ENCODE data around the gene HM13. TPM values are rescaled to one million over a fixed set of nuclear protein-coding genes. Genes with fewer than 3 reads are reported as not detected.

HM13 gene
- total RNA-seq, 1 experiment from 2014 or later: 183 TPM

- Histone ChIP-seq H3K36me3 (ENCODE audit: control insufficient read depth in 1 of 2, insufficient read depth in 2 of 2, low read length in 2 of 2) (no peaks in the 10 kb centered on the region), H2AFZ (ENCODE audit: low read depth, low read length, poor library complexity, severe bottlenecking) (no peak overlapping the region), H4K20me1 (ENCODE audit: insufficient read depth) (no peaks in the 10 kb centered on the region), H3K27me3 (ENCODE audit: insufficient read depth, low read length) (no peaks in the 10 kb centered on the region), H3K9me3 (ENCODE audit: control insufficient read depth in 1 of 2, insufficient read depth in 1 of 2, low read depth in 1 of 2, low read length in 2 of 2) (no peaks in the 10 kb centered on the region), H3K27ac (ENCODE audit: low read depth, low read length) (no peak overlapping the region), H3K4me1 (ENCODE audit: control insufficient read depth in 1 of 2, insufficient read depth in 2 of 2, low read length in 2 of 2) (peaks cover 23 to 26% of the 10 kb centered on the region in 2 experiments), H3K9me2 (ENCODE audit: insufficient read depth) (no peaks in the 10 kb centered on the region), H3K79me2 (ENCODE audit: insufficient read depth, low read length) (no peaks in the 10 kb centered on the region), H3K4me2 (ENCODE audit: low read length) (no peak overlapping the region), H3K4me3 (replicated peaks in 1 of 2; ENCODE audit: low read depth in 1 of 2, low read length in 2 of 2) (no peak overlapping the region), H3K9ac (ENCODE audit: low read length) (no peak overlapping the region)
- intact Hi-C loops (cut with micrococcal nuclease): no loop called here
- RAD21 ChIA-PET (ENCODE audit: low non-redundant PET in 1 of 2, low total read pairs in 2 of 2, uncharacterized antibody in 2 of 2, unreplicated experiment in 2 of 2): no interaction called here
- TF ChIP-seq ZFX (IDR thresholded peaks at IDR 0.05) (no peak), CEBPB (IDR thresholded peaks at IDR 0.05; ENCODE audit: low read depth) (no peak), TCF7L2 (IDR thresholded peaks at IDR 0.05; ENCODE audit: borderline replicate concordance, extremely low read depth, insufficient read depth, insufficient read length) (no peak), POLR2AphosphoS5 (IDR thresholded peaks at IDR 0.05; ENCODE audit: low read depth, low read length) (no peak), EZH2 (IDR thresholded peaks at IDR 0.05) (no peak), REST (IDR thresholded peaks at IDR 0.05; ENCODE audit: low read depth) (no peak), EGR1 (IDR thresholded peaks at IDR 0.05; ENCODE audit: low read depth) (no peak), ELF1 (IDR thresholded peaks at IDR 0.05; ENCODE audit: borderline replicate concordance, low read depth) (no peak), YY1 (IDR thresholded peaks at IDR 0.05; ENCODE audit: extremely low read depth, insufficient replicate concordance, low read depth, low read length) (no peak)
- POLR2A ChIA-PET: no interaction called here
- no TSS peak for BruUV-seq (replicated peaks)
- ATAC-seq: no peak
- CTCF ChIA-PET: interaction anchor here (0.7 to 2.4 kb wide), 3 partner anchors 19 to 58 kb away, joined by 3 to 9 read pairs (median 4); no protein-coding TSS in a partner anchor
- DNase-seq (ENCODE audit: low read depth, low spot score): no peak
These were observed 101.2 kb downstream of the HM13 start for GRCh38 chr20:31615416-31615815.

All from HCT116 (cell line).